ENCODE data around the gene HOXA7.

Gene HOXA7

GRCh38 chr7:27182285-27182841, 25.9 kb upstream of the HOXA7 start:
- DNase-seq (ENCODE audit: low read depth) = no peak

DNA sequence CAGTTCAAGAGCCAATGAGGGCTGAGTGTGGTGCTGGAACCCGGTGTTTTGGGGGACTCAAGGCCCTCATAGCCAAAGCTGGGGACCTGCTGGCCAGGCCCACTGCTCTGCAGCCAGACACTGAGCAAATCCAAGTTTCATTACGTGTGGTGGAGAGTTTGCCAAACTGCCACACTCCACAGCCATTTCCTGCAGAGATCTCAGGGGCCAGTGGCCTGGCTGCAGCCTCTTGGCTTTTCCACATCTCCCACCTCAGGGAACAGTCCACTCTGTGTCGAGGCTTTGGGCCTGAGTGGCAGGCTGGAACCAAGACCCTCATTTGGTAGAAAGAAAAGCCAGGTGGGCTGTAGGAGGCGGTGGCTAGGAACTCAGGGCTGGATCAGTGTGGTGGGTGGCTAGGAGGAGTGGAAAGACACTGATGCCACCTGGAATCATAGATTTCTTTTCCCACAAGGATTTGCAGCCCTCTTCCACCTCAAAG, 25.4 kb upstream of the HOXA7 start:
- no peak for DNase-seq (ENCODE audit: low read depth)

DNA sequence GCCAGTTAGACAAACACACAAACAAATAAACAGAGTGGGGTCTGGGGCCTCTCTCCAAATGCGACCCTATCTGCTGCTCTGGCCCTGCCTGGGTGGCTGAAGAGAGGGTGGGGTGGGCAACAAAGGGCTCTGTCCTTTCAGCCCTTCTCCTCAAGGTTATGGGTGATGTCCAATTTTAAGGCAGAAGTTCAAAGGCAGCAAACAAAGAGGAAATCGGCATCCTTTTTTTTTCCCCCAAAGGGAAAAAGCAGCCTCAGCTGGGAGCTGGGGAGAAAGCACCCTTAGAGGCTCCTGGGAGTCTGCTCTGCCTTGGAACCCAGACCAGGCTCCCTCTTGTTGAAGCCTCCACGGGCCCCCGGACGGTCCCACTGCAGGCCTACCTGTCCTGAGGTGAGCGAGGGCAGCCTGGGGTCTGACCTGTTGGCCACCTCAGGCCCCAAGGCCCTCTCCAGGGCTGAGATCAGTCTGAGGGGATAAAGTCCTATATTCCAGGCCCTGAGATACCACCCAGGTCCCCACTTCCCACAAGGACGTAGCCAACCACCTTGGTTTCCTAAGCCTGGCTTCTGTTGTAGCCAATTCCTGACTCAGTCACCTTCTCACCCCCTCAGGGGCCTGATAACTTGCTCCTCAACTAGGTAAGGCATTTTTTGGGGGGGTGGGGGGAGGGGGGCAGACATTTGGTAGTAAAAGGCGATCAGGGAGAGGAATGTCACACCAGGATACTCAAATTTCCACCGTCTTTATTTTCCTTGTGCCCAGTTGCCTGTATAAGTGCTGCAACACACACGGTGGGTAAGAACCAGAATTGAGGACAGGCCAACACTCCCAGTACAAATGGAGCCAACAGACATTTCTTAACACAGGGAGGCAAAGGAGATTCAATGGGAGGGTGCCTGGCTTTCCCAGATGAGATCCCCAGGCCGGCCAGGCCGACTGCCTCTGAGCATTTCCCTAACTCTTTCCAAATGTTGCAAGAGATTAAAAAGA, 24.3 kb upstream of the HOXA7 start:
- DNase-seq (ENCODE audit: low read depth) = no peak

DNA sequence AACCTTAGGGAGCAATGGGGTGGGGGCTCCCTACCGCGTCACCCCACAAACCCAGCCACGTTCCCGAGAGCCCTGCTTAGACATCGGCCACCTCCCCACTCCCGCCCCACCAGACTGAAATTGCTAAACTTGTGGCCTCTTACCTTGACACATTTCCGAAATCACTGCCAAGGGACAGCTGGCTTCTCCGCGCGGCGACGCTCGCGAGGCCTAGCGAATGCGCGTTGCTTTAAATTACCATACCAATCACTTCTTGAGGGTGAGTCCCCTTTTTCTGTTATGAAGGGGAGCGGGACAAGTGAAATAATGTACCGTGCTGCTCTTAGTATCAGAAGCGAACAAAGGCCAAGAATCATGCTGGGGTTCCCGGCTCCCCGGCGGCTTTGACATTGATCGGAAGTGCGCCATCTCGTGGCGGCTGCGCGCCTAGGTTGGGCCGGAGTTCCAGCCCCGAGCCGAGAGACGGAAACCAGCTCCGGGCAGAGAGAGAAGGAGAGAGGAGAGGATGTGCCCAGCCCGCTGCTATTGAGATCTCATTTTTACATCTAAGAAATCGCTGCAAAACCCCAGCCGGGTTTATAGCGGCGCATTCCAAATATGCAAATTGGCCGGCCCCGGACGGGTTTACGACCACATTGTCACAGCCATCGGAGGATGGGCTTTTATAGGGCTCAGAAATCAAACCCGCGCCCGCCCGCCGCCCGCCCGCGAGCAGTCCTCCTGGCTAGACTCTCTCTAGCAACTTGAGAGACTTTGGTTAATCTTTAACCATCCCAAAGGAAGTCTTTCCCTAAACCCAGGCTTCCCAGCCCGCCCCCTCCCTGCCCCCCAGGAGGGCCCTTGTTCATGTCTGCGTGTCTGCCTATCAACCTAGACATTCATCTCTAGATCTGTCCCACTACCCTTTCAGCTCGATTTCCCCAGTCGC, 23.3 kb upstream of the HOXA7 start:
- peak; percentile 44 for DNase-seq (ENCODE audit: low read depth)

DNA sequence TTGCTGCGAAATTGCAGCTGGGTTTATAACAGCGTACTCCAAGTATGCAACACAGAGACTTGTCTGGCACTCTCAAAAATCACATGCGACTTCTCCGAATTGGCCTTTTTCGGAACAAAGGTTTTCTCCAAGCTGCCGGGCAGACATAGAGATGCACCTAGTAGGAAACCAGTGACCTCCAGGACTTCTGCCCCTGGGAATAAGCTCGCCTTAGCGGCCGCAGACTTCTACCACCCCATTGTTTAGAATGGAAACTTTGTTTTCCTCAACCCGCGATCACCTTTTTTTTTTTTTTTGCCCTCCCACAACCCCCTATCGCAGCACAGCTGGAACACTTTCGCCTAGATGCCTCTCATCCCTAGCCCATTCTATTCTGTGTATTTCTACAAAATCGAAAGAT, 22.6 kb upstream of the HOXA7 start:
- no peak for DNase-seq (ENCODE audit: low read depth)

DNA sequence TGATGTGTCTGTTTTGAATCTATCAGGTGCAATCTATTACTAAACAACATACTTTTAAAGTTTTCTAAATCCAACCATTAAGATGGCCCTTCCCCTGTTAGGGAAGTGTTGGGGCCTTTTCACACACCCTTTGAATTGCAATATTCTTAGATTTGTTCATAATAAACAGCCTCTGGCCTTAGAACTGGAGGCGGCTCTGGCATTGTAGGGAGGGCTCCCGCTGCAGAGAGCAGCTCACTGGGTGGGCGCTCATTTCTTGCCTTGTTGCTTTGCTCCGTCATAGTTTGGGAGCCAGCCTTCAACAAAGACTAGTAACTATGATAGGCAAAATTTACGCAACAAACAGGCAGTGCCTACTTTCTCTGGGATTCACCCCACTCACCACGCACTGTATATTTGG, 21.9 kb upstream of the HOXA7 start:
- no peak for DNase-seq (ENCODE audit: low read depth)

- DNase-seq (ENCODE audit: low read depth) = no peak
These were observed 21.4 kb upstream of the HOXA7 start for GRCh38 chr7:27177795-27178320.

- no peak for DNase-seq (ENCODE audit: low read depth)
These were observed 20.7 kb upstream of the HOXA7 start for GRCh38 chr7:27176962-27177794.

DNA sequence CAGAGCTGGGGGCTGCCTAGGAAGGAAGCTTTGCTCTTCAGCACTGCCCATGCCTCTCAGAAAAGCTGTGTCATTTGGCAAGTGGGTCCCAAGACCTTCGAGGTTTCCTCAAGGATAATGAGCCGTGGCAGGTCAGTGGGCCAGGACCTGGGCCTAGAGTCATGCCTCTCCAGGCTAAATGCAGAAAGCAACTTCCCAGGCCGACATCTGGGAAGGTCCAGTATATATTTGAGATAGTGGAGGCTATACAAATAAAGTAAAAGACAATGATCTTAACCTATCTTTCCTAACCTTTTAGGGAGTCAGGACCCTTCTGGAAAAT, 20.0 kb upstream of the HOXA7 start:
- no peak for DNase-seq (ENCODE audit: low read depth)

GRCh38 chr7:27175626-27176523, 19.4 kb upstream of the HOXA7 start:
- no peak for DNase-seq (ENCODE audit: low read depth)

- no peak for DNase-seq (ENCODE audit: low read depth)
These were observed 18.6 kb upstream of the HOXA7 start for GRCh38 chr7:27174874-27175625.

DNA sequence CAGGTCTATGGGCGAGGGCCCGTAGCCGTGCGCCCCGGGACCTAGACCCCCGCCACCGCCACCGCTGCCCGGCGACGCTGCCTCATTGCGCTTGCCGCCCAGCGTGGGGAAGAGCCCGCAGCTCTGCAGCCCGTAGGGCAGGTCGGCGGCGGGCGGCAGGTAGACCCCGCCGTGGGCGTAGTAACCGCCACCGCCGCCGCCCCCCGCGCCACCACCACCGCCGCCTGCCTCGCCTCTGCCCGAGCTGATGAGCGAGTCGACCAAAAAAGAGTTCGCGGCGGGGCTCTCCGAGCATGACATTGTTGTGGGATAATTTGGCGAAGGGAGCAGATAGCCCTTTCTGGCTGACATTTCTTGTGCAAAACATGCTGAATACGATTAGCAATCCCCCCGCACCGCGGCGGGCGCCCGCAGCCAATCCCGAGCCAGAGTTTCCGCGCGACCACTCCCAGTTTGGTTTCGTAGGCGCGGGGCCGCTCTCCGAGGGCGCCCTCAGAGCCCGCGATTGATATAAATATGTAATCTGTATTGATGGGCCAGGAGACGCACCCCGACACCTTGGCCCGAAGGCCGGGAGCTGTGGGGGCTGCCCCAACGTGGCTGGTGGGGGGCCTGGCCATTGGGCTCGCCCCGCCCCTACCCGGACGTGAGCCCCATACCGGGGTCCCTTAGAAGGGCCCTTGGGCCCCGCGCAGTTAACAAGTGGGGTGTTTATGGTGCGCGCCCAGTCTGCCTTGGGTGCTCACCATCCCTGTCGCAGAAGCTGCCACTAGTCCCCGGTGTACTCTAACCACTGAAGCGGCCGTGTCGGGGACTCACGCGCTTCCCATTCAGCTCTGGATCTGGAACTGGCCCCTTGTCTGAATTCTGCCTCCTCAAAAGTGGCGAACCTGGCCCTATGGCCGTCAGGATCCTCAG, 17.7 kb upstream of the HOXA7 start, which contains the start of gene HOXA10:
HOXA10 (minus strand) TSS at position 365 of the 918 bp plus-strand sequence; CDS start at position 351, 14 bp downstream.
- DNase-seq (ENCODE audit: low read depth) = no peak

DNA sequence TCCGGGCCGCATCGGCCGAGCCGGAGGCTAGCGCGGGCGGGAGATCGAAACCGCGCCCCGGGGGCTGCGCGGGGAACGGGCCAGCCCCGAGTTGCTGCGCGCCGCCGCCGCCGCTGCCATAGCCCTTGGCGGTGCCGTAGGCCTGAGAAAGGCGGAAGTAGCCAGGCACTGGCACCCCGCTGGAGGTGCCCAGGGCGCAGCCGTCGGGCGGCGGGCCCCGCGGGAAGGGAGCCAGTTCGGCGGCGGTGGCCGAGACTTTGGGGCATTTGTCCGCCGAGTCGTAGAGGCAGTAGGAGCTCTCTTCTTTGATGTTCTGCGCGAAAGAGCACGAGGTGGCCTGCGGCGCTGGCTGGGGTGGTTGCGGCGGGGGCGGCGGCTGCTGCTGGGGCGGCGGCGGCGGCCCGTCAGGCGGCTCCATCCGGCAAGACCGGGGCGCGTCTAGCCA, 17.1 kb upstream of the HOXA7 start:
- no peak for DNase-seq (ENCODE audit: low read depth)

GRCh38 chr7:27172823-27173510, 16.5 kb upstream of the HOXA7 start:
- no peak for DNase-seq (ENCODE audit: low read depth)

DNA sequence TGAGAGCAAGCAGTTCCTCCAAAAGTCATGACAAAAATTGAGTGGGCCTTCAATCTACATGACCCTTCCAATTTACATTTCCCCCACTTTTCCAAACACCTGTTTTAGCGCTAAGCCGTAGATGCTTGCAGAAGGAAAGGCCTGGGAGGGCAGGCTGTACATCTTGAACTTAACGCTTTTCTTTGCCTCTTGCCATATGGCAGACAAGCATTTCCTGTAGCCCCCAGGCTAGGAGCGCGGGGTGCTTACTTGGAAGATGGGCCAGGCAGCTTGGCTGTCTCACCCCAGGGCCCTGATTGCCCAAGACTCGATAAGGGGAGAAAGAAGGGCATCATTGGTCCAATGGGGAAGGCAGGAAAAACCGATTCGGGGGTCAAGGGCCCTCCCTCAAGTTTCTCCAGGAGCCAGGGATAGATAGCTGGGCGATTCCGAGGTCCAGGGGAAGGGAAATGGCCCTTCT, 15.9 kb upstream of the HOXA7 start:
- no peak for DNase-seq (ENCODE audit: low read depth)

GRCh38 chr7:27171637-27172314, 15.3 kb upstream of the HOXA7 start:
- no peak for DNase-seq (ENCODE audit: low read depth)

- DNase-seq (ENCODE audit: low read depth) = no peak
These were observed 14.8 kb upstream of the HOXA7 start for GRCh38 chr7:27171325-27171636.
